K562 (cell line): ENCODE results near the gene DYRK4. TPM values are rescaled to one million over a fixed set of nuclear protein-coding genes. Genes with fewer than 3 reads are reported as not detected.

Experiments used
- BRD9 ChIP-seq: fragments of 450-650 bp; IDR thresholded peaks from 2 replicates; pipeline ENCODE4 v1.6.1; 2018; ENCODE audit warnings: low read depth; ENCODE audit not compliant: partially characterized antibody
- CREB1 ChIP-seq, 2 experiments: sonication (generic) in 1 of 2; formaldehyde crosslinking in 1 of 2; IDR thresholded peaks; 2 replicates each; pipeline versions ENCODE4 v1.6.1 to v1.8.0; 2012 to 2022; ENCODE audit warnings: inconsistent platforms in 1 of 2, mild to moderate bottlenecking in 1 of 2, missing genetic modification reagents in 1 of 2, moderate library complexity in 1 of 2
- FOXO4 ChIP-seq: fragments of 450-650 bp; formaldehyde crosslinking; IDR thresholded peaks from 2 replicates; pipeline ENCODE4 v1.4.0; 2020; ENCODE audit warnings: mild to moderate bottlenecking, moderate library complexity
- KDM4B ChIP-seq, 2 experiments: fragments of 450-650 bp in 1 of 2; sonication (generic) in 1 of 2; IDR thresholded peaks; 2 replicates each; pipeline ENCODE4 v1.6.1; 2016 to 2017; ENCODE audit warnings: borderline replicate concordance in 2 of 2, antibody characterized with exemption in 1 of 2, low read depth in 1 of 2, mild to moderate bottlenecking in 1 of 2
- L3MBTL2 ChIP-seq: fragments of 450-650 bp; IDR thresholded peaks from 2 replicates; pipeline ENCODE4 v1.6.1; 2016; ENCODE audit warnings: mild to moderate bottlenecking, moderate library complexity
- MITF ChIP-seq: IDR thresholded peaks from 2 replicates; pipeline ENCODE4 v1.6.1; 2014; ENCODE audit warnings: antibody characterized with exemption
- NUFIP1 ChIP-seq: fragments of 450-650 bp; IDR thresholded peaks from 2 replicates; pipeline ENCODE4 v1.6.1; 2018; ENCODE audit not compliant: partially characterized antibody
- POLR2B ChIP-seq: fragments of 450-650 bp; IDR thresholded peaks from 2 replicates; pipeline ENCODE4 v1.6.1; 2018; ENCODE audit warnings: low read depth; ENCODE audit not compliant: partially characterized antibody
- TCFL5 ChIP-seq: fragments of 250-450 bp; sonication (Bioruptor Pico); conservative IDR thresholded peaks from 2 replicates; pipeline ENCODE4 v1.6.1; 2021; ENCODE audit warnings: mild to moderate bottlenecking, moderate library complexity, matching md5 sums
- USF1 ChIP-seq: sonication (generic); formaldehyde crosslinking; IDR thresholded peaks from 2 replicates; pipeline ENCODE4 v1.9.0; 2022; ENCODE audit warnings: mild to moderate bottlenecking, missing genetic modification reagents
- ZBTB12 ChIP-seq: fragments of 250-450 bp; sonication (Bioruptor Pico); IDR thresholded peaks from 2 replicates; pipeline ENCODE4 v1.4.0; 2020
- ZBTB43 ChIP-seq: sonication (generic); formaldehyde crosslinking; IDR thresholded peaks from 2 replicates; pipeline ENCODE4 v1.8.0; 2023; ENCODE audit warnings: mild to moderate bottlenecking, missing genetic modification reagents
- ZNF561 ChIP-seq: fragments of 450-650 bp; formaldehyde crosslinking; conservative IDR thresholded peaks from 2 replicates; pipeline ENCODE4 v1.4.0; 2020; ENCODE audit warnings: mild to moderate bottlenecking, moderate library complexity
- ZNF766 ChIP-seq: fragments of 200-800 bp; sonication (Bioruptor generic); conservative IDR thresholded peaks from 2 replicates; pipeline ENCODE4 v1.6.1; 2016; ENCODE audit warnings: missing genetic modification characterization, missing compliant biosample characterization
- polyA plus RNA-seq, 8 experiments: library from polyadenylated mRNA; depleted of rRNA in 4 of 8; stranded (reverse) in 5 of 8; unstranded in 3 of 8; fragments of >200 nt; fragmentation: Nextera tagmentation in 2 of 8; fragmentation: Illumina TruSeq in 1 of 8; extraction: Ambion mirVana in 2 of 8; extraction: Trizol in 1 of 8; gene quantifications; 2 replicates each; pipeline versions ENCODE4 v1.2.1 to v1.2.3, GENCODE V29; 2011 to 2014; ENCODE audit warnings: inconsistent platforms in 1 of 8, missing spikeins in 1 of 8
- total RNA-seq, 7 experiments: library from RNA; depleted of rRNA in 6 of 7; stranded (reverse); fragments of >200 nt in 6 of 7; fragmentation: Illumina TruSeq in 2 of 7; extraction: Trizol in 2 of 7; gene quantifications; 2 replicates each; pipeline versions ENCODE4 v1.2.1 to v1.2.3, GENCODE V29; 2011 to 2021; ENCODE audit warnings: low replicate concordance in 1 of 7
- TF ChIP-seq, protein P1 (sequence below): fragments of 450-650 bp; IDR thresholded peaks from 2 replicates; pipeline ENCODE4 v1.6.1; 2017; ENCODE audit warnings: antibody characterized with exemption
- TF ChIP-seq, protein P2 (sequence below): fragments of 450-650 bp; formaldehyde crosslinking; IDR thresholded peaks from 2 replicates; pipeline ENCODE4 v1.4.0; 2020; ENCODE audit warnings: mild to moderate bottlenecking

Gene DYRK4
- total and polyA plus RNA-seq, 9 of the 15 experiments (the other 6 are each of a cell fraction or from before 2014, with no cell fraction given) = 13.4 to 37.4 (median 22.2) TPM

GRCh38 chr12:4538207-4539160 is 23.5 kb upstream of the DYRK4 start, which contains the start of gene RAD51AP1 (continued):
- TF ChIP-seq POLR2B = peak; percentile 67
- TF ChIP-seq KDM4B (IDR thresholded peaks at IDR 0.05; ENCODE audit: borderline replicate concordance in 2 of 2, low read depth in 1 of 2) = no peak
- no peak for TF ChIP-seq ZNF561
- no peak for TF ChIP-seq CREB1 (IDR thresholded peaks at IDR 0.05)
- TF ChIP-seq CREB1 (CRISPR knock-in tag; IDR thresholded peaks at IDR 0.05) = peak; percentile 54
- TF ChIP-seq L3MBTL2 = peak; percentile 81
- no peak; the same call in 1 of the 2 replicates for TF ChIP-seq MITF
- no peak for TF ChIP-seq ZBTB43 (CRISPR knock-in tag)
- TF ChIP-seq FOXO4 = no peak
- TF ChIP-seq NUFIP1 = no peak
- TF ChIP-seq, protein P1, sequence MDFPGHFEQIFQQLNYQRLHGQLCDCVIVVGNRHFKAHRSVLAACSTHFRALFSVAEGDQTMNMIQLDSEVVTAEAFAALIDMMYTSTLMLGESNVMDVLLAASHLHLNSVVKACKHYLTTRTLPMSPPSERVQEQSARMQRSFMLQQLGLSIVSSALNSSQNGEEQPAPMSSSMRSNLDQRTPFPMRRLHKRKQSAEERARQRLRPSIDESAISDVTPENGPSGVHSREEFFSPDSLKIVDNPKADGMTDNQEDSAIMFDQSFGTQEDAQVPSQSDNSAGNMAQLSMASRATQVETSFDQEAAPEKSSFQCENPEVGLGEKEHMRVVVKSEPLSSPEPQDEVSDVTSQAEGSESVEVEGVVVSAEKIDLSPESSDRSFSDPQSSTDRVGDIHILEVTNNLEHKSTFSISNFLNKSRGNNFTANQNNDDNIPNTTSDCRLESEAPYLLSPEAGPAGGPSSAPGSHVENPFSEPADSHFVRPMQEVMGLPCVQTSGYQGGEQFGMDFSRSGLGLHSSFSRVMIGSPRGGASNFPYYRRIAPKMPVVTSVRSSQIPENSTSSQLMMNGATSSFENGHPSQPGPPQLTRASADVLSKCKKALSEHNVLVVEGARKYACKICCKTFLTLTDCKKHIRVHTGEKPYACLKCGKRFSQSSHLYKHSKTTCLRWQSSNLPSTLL = peak; percentile 89
- peak; percentile 69 for TF ChIP-seq USF1
- TF ChIP-seq, protein P2, sequence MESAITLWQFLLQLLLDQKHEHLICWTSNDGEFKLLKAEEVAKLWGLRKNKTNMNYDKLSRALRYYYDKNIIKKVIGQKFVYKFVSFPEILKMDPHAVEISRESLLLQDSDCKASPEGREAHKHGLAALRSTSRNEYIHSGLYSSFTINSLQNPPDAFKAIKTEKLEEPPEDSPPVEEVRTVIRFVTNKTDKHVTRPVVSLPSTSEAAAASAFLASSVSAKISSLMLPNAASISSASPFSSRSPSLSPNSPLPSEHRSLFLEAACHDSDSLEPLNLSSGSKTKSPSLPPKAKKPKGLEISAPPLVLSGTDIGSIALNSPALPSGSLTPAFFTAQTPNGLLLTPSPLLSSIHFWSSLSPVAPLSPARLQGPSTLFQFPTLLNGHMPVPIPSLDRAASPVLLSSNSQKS (CRISPR knock-in tag) = no peak
- no peak for TF ChIP-seq TCFL5 (CRISPR knock-in tag)
- no peak for TF ChIP-seq ZNF766 (CRISPR knock-in tag)
- 0 out of 2 replicates have a peak, but pooled peaks have one; percentile 41 for TF ChIP-seq ZBTB12
- peak; percentile 68 for TF ChIP-seq BRD9
